HuH-7 (cell line): Measurements from ENCODE around the gene HAUS3.
"Not testable (repeated sequence)": the region's sequence is repeated elsewhere in the genome, so short reads cannot be mapped to it uniquely, and the experiment has no call there.

Source experiments
- DNase-seq: peaks from one replicate; pipeline ENCODE4 v3.0.0; 2011; ENCODE audit warnings: low spot score

Gene HAUS3

GRCh38 chr4:2220016-2220630 is 21.8 kb downstream of the HAUS3 start:
- DNase-seq, result peak; percentile 54

DNA sequence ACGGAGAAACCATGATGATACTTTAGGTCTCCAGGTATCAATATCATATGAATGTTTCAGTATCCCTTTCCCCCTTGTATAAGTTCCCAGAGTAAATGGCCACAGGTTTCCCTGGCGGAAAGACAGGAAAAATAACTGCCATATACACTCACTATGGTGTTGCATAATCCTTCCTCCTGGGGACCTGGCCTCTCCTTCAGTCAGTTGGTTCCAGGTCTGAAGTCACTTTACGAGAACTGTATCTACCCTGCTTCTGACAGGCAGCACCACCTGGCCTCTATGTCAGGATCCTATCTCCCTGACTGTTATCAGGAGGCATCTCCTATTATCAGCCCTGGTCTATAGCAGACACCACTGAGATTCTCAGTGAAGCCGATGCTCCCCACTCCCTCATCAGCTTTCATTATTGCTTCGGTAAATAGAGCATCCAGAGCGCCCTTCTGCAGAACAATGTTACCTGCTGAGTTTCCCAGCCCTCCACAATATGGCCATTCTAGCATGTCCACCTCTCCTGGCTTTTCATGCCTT is 22.6 kb downstream of the HAUS3 start:
- no peak for DNase-seq

DNA sequence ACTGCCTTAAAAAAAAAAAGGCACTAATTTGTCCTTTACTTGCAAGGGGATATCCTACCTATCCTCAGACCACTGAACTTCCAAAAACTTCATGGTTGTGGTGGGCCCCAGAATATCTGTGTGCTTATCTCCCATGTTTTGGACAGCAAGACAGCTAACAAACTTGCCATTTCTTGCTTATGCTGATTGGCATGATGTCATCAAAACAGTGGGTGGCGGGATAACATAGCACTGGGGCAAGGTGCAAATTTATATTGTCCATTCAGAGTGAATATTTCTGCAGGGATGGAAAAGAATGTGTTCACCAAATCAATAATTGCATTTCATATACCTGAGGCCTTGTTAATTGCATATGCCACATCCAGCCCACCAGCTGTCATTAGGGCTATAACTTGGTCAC is 23.5 kb downstream of the HAUS3 start:
- no peak for DNase-seq

DNA sequence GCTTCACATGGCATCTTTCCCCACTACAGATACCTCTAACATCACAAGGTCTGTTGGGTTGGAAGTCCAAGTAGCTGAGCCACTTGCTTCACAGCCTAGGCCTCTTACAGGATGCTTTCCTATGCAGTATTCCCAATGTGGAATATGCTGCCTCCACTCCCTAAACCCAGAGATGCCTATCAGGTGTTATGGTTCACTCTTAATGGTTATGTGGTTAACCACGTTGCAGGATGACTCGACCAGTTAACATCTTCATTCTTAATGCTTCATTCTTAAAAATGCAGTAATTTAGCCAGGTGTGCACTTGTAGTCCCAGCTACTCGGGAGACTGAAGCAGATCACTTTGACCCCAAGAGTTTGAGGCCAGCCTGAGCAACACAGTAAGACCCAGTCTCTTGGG is 24.2 kb downstream of the HAUS3 start:
- DNase-seq, result no peak

DNA sequence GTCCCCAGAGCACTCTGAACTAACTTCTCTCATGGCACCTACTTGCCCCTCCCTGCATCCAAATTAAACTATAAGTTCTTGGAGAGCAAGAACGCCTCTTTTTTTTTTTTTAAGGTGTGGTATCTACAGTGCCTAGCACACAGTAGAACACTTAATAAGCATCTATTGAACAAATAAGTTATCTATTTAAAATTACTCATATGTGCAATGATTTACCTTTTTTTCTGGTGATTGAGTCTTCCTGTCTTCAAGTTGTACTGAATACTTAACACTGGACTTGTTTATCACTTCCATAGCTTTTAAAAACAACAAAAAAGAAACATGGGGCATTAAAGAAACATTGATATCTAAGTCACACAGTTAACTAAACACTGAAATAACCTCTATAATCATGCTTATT is 29.1 kb downstream of the HAUS3 start:
- no peak for DNase-seq

GRCh38 chr4:2202789-2203188 is 39.1 kb downstream of the HAUS3 start:
- DNase-seq, result not testable (repeated sequence)

DNA sequence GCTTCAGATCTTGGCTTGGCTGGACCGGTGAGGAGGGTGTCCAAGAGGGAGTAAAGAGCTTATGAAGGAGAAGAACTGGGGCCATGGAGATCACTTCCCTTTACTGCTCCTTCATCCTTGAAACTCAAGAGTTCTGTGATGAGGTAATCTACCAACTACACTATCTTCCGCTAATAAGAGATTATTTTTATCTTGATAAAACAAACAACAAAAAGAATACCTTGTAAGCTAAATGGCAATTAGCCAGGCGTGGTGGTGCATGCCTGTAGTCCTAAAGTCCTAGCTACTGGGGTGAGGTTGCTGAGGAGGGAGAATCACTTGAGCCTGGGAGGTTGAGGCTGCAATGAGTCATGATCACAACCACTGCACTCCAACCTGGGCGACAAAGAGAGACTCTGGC is 47.4 kb downstream of the HAUS3 start:
- no peak for DNase-seq

- no peak for DNase-seq
These were observed 48.6 kb downstream of the HAUS3 start for GRCh38 chr4:2193326-2193725.

GRCh38 chr4:2186865-2187172 is 55.1 kb downstream of the HAUS3 start:
- DNase-seq, result no peak

- DNase-seq, result peak; percentile 58
These were observed 55.6 kb downstream of the HAUS3 start for GRCh38 chr4:2186133-2186864.

GRCh38 chr4:2183394-2183793 is 58.5 kb downstream of the HAUS3 start:
- no peak for DNase-seq

DNA sequence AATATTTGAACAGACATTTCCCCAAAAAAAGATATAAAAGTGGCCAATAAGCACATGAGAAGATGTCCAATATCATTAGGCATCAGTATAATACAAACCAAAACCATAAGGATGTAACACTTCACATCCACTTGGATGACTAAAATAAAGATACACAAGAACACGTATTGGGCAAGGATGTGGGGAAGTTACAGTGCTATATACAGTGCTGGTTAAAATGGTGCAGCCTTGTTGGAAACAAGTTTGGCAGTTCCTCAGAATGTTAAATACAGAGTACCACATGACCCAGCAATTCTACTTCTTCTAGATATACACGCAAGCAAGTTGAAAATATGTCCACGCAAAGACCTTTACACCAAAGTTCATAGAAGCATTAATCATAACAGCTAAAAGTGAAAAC is 58.9 kb downstream of the HAUS3 start:
- DNase-seq, result no peak

DNA sequence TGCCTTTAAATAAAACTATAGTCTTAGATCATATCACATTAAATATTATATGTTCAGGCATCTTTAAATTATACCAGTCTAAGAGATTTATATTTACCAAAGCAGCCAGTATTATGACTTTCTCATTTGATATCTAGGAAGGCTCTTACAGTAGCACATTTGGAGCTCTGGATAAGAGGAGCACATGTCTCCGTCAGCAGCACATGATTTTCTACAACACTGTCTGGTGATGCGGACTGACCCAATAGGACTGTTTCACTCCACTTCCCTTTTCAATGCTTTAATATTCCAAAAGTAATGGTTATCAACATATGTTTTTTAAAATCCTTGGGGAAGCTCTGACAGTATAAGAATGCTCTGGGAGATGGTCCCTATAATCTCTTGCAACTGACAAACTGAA is 61.5 kb downstream of the HAUS3 start:
- DNase-seq, result no peak

- DNase-seq, result no peak
These were observed 62.2 kb downstream of the HAUS3 start for GRCh38 chr4:2179717-2180116.

- no peak for DNase-seq
These were observed 62.9 kb downstream of the HAUS3 start for GRCh38 chr4:2178986-2179385.
